ENCODE data around the gene FADS2. TPM values are rescaled to one million over a fixed set of nuclear protein-coding genes. Genes with fewer than 3 reads are reported as not detected.

The FADS2 gene
- total RNA-seq, 1 donor from 2014 or later: 315 TPM

DNA sequence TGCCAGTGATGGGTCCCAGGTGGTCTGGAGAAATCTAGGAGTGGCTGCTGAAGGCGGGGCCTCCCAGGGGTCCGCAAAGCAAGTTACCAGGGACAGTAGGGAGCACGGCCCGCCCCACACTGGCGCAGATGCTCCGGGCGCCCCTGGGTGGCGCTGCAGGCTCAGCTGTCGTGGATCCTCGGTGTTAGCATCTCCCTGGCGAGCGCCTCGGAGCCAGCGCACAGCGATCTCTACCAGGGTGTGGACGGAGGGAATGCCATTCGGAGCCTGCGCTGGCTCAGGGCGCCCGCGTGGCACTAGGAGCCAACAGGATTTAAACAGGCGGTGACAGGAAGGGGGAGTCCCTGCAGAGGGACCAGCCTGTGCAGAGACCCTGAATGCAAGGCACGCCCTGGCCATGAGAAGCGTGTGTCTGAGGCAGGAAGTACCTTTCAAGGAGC lies 43.1 kb downstream of the FADS2 start:
- Mint-ChIP-seq H3K4me3 (ENCODE audit: unreplicated experiment) (peak overlapping the region; percentile 40), H3K9me3 (ENCODE audit: low read depth) (no peaks in the 10 kb centered on the region), H3K27me3 (ENCODE audit: low read depth) (no peaks in the 10 kb centered on the region), H3K4me1 (ENCODE audit: low read depth) (peaks cover 37% of the 10 kb centered on the region), H3K27ac (ENCODE audit: unreplicated experiment) (peak overlapping the region; percentile 97), H3K36me3 (ENCODE audit: low read depth) (peaks cover 3% of the 10 kb centered on the region)
- TF ChIP-seq CTCF (IDR thresholded peaks at IDR 0.05): peak; percentile 99
- DNase-seq (ENCODE audit: low spot score): peak; percentile 94

- Mint-ChIP-seq H3K27me3 (ENCODE audit: low read depth) (no peaks in the 10 kb centered on the region), H3K4me3 (ENCODE audit: unreplicated experiment) (no peak overlapping the region), H3K27ac (ENCODE audit: unreplicated experiment) (no peak overlapping the region), H3K4me1 (ENCODE audit: low read depth) (peaks cover 40% of the 10 kb centered on the region), H3K36me3 (ENCODE audit: low read depth) (peaks cover 13% of the 10 kb centered on the region), H3K9me3 (ENCODE audit: low read depth) (no peaks in the 10 kb centered on the region)
- DNase-seq (ENCODE audit: low spot score): peak; percentile 81
- TF ChIP-seq CTCF (IDR thresholded peaks at IDR 0.05): no peak
These were observed 45.0 kb downstream of the FADS2 start for GRCh38 chr11:61872935-61873565.

DNA sequence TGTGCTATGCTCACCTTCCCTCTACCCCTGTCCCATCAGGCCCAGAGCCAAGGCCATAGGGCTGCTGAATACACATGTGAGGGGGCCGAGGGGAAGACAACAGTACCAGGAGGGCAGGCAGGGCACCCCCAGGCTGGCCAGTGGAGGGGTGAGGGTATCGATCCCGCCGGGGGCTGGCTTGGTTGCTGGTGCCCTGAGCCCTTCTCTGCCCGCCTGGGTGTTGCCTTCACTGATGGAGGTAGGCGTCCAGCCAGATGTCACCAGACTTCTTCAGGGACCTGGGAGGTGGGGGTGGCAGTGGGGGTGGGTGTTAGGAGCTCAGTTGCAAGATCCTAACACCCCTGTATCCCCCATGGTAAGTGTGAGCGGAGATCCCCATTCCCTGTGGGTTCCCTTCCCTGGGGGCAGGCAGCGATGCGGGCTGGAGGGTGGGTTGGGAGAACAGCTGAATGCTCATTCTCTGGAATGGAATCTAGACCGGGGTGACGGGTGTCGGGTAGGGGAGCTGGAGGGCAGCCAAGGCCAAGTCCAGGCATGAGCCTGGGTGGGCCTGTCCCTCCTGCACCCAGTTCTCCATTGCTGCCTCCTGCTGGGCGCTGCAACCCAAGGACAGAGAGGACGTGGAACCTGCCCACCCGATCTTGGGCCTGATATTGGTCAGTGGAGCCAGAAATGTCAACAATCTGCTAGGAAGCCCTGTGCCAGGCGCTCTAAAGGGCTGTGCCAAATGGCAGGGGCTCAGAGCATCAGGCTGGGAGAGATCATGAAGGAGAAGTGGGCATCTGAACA lies 45.7 kb downstream of the FADS2 start:
- DNase-seq (ENCODE audit: low spot score): peak; percentile 86
- Mint-ChIP-seq H3K4me1 (ENCODE audit: low read depth) (peaks cover 41% of the 10 kb centered on the region), H3K27ac (ENCODE audit: unreplicated experiment) (no peak overlapping the region), H3K36me3 (ENCODE audit: low read depth) (peaks cover 14% of the 10 kb centered on the region), H3K4me3 (ENCODE audit: unreplicated experiment) (no peak overlapping the region), H3K9me3 (ENCODE audit: low read depth) (no peaks in the 10 kb centered on the region), H3K27me3 (ENCODE audit: low read depth) (no peaks in the 10 kb centered on the region)
- no peak for TF ChIP-seq CTCF (IDR thresholded peaks at IDR 0.05)

GRCh38 chr11:61874377-61874809 lies 46.3 kb downstream of the FADS2 start:
- no peaks in the 10 kb centered on the region for H3K9me3 Mint-ChIP-seq (ENCODE audit: low read depth)
- H3K4me3 Mint-ChIP-seq (ENCODE audit: unreplicated experiment): no peak overlapping the region
- H3K27ac Mint-ChIP-seq (ENCODE audit: unreplicated experiment): no peak overlapping the region
- H3K36me3 Mint-ChIP-seq (ENCODE audit: low read depth): peaks cover 14% of the 10 kb centered on the region
- no peaks in the 10 kb centered on the region for H3K27me3 Mint-ChIP-seq (ENCODE audit: low read depth)
- TF ChIP-seq CTCF (IDR thresholded peaks at IDR 0.05): no peak
- peaks cover 42% of the 10 kb centered on the region for H3K4me1 Mint-ChIP-seq (ENCODE audit: low read depth)
- peak; percentile 77 for DNase-seq (ENCODE audit: low spot score)

GRCh38 chr11:61874853-61875252 lies 46.8 kb downstream of the FADS2 start:
- H3K27me3 Mint-ChIP-seq (ENCODE audit: low read depth): no peaks in the 10 kb centered on the region

More at GRCh38 chr11:61874853-61875252, 46.8 kb downstream of the FADS2 start:
- H3K9me3 Mint-ChIP-seq (ENCODE audit: low read depth): no peaks in the 10 kb centered on the region
- no peak overlapping the region for H3K27ac Mint-ChIP-seq (ENCODE audit: unreplicated experiment)
- peaks cover 39% of the 10 kb centered on the region for H3K4me1 Mint-ChIP-seq (ENCODE audit: low read depth)
- H3K4me3 Mint-ChIP-seq (ENCODE audit: unreplicated experiment): no peak overlapping the region
- no peak for TF ChIP-seq CTCF (IDR thresholded peaks at IDR 0.05)
- DNase-seq (ENCODE audit: low spot score): no peak
- peaks cover 14% of the 10 kb centered on the region for H3K36me3 Mint-ChIP-seq (ENCODE audit: low read depth)

All from chondrocyte (in vitro differentiated cells).